ENCODE results near the gene ADPRH.

ADPRH gene

GRCh38 chr3:119598410-119599098 is 19.3 kb downstream of the ADPRH start:
- no peak for DNase-seq

- DNase-seq: no peak
Measured at GRCh38 chr3:119599558-119600174, 20.4 kb downstream of the ADPRH start.

- DNase-seq: no peak
Measured at GRCh38 chr3:119600732-119601131, 21.4 kb downstream of the ADPRH start.

DNA sequence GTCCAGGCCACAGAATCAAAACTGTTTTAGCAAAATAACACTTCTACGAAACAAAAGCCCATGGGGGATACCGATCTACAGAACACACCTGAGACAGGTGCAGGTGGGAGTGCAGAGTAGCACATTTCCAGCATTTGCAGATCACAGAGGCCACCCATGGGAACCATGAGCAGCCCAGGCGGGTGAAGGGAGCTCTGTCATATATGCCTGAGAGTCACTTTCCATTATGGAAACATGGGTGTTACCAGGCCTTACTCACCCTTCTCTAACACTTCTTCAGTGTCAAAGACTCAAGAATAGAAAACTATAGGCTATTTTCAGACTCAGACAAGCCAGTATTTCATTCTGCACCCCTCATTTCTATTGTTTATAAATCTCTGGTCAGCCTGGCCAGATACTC is 21.9 kb downstream of the ADPRH start:
- DNase-seq: no peak

DNA sequence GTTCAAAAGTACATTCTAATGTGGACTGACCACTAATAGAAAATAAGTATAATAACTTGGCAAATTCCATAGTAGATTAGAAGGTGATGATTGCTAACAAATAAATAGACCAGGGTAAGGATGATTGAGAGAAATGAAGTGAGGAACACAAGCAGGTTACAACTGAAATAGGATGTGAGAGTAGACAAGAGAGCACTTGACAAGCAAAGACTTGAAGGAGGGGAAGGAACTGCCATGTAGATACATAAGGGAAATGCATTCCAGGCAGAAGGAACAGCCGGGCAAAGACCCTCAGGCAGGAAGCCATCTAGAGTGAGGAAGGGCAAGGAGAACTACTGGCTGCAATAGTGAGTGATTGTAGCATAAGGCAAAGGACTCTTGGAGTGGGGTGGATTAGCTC is 23.4 kb downstream of the ADPRH start:
- no peak for DNase-seq

- DNase-seq: no peak
Measured at GRCh38 chr3:119604878-119605277, 25.6 kb downstream of the ADPRH start.

DNA sequence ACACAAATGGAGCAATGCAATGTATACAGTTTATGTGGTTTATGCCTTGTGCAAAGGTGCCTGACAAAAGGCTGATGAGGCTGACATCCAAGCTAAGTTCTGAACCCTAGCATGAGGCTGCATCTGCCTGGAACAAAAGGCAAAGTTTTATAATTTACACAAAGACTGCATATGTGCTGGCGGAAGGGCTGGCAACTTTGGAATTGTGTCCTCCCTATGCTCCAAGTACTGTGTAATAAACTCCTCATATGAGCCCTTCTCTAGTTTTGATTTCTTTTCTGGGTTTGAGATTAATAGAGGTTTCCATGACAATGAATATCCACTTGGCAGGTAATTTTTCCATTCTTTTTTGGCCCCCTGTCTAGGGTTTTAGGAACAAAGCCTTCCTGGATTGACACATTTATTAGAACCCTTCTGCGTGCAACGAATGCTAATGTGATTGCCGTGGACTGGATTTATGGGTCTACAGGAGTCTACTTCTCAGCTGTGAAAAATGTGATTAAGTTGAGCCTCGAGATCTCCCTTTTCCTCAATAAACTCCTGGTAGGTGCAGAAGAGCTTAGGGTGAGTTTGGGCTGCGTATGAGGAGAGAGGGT is 29.2 kb downstream of the ADPRH start:
- DNase-seq: no peak

DNA sequence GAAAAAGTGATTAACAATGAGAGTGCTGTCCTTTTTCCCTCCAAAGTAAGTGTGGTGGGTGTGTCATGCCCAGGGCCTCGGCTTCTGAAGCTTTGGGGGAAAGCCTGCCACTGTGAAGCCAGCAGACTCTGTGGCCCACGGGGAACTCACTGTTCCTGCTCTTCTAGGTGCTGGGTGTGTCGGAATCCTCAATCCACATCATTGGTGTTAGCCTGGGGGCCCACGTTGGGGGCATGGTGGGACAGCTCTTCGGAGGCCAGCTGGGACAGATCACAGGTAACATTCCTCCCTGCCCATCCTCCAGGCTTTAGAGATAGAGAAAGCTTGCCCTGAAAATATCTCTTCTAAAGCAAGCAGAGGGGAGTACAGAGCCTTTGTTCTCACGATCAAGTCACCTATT is 30.0 kb downstream of the ADPRH start:
- DNase-seq: no peak

DNA sequence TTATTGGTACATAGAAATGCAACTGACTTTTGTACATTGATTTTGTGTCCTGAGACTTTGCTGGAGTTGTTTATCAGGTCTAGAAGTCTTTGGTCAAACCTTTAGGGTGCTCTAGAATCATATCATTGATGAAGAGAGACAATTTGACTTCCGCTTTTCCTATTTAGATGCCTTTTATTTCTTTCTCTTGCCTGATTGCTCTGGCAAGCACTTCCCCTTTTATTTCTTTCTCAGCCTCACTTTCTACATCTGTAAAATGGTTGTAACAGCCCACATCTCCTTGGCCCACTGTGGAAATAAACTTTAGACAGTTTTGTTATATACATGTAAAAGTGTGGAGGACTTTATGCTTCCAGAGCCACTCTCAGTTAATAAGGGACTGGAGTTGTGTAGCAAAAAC is 32.4 kb downstream of the ADPRH start:
- no peak for DNase-seq

GRCh38 chr3:119613201-119613600 is 33.9 kb downstream of the ADPRH start:
- DNase-seq: no peak

DNA sequence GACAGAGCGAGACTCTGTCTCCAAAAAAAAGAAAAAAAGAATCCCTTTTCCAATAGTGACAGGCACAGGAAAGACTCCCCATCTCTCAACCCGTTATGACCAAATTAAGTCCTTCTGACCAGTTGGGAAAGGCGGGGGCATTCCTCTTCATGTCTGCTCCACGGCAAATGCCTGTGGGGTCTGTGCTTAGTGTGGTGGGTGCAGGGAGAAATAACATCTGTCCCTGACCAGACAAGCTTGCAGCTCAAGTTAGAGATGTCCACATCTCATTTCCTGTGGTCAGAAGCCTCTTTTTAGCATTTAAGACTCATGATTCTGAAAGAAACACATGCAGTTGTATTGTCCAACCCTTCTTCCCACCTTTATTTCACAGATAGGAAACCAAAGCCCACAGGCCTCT is 34.6 kb downstream of the ADPRH start:
- DNase-seq: no peak

DNA sequence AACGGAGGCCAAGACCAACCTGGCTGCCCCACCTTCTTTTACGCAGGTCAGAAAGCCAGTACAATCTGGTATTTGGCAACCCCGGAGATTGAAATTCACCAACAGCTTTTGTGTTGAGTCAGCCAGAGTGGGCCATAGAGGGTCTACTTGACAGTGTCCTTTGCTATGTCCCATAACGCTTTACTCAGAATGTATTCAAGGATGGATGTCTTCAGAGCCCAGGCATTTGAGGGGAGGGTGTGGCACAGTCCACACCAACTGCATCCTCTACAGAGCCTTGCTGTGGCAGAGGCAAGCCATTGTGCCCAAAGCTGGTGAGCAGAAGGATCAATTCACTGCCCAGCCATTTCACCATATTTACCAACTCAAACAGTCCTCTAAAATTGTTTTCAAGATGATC is 36.8 kb downstream of the ADPRH start:
- DNase-seq: no peak

DNA sequence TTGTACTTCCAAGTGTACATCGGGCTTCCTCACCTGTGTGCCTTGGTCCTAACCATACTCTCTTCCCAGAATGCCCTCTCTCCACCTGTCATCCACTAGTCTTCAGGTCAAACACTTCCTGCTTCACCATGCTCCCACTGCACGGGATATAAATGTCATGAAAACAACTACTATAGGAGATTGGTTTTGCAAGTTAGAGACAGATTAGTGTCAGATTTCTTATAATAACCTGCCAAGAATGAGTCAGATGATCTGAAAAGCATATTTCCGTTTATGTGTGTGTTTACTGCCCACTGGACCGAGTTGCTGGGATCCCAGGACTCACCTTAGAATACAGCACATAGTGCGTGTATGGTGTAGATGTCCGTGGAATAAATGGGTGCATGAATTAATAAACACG is 39.8 kb downstream of the ADPRH start:
- DNase-seq: no peak

DNA sequence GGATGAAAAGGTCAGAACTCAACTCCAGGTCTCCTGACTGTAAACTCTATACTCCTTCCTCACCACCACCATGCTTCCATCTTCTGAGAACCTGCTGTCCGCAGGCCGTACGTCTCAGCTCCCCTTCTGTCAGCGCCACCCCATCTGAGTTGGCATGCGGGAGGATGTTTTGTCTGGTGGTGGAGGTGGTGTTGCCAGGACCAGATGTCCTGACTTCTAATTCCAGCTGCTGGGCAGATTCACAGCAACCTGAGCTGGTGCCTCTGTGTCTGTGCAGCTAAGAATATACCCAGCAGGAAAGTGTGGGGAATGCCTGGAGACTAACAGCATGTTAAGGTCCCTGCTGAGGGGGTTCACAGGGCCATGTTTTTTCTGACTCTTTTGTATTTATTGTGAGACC is 41.6 kb downstream of the ADPRH start:
- DNase-seq: no peak

GRCh38 chr3:119624002-119624720 is 44.9 kb downstream of the ADPRH start:
- no peak for DNase-seq

GRCh38 chr3:119625451-119626153 is 46.3 kb downstream of the ADPRH start:
- no peak for DNase-seq

- no peak for DNase-seq
Measured at GRCh38 chr3:119626196-119626595, 46.9 kb downstream of the ADPRH start.

DNA sequence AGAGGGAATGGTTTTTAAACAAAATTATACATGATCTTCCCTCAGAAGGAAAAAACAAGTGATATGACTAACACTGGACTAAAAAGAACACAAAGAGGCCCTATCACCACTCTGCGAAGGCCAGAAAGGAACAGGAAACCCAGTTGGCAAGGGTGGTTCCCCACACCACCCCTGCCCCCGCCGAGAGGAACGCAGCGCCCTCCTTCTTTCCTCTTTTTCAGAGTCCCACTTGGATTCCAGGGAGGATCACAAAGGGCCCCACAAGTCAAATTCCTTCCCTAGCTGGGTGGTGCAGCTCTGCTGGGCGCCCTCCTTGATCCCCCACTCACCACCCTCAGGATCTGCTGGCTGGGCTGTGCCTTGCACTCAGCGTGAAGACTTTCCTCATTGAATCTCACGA is 48.2 kb downstream of the ADPRH start:
- no peak for DNase-seq

GRCh38 chr3:119628390-119628789 is 49.1 kb downstream of the ADPRH start:
- DNase-seq: no peak

GRCh38 chr3:119628816-119629445 is 49.6 kb downstream of the ADPRH start:
- no peak for DNase-seq

GRCh38 chr3:119630128-119630879 is 51.0 kb downstream of the ADPRH start:
- DNase-seq: no peak

DNA sequence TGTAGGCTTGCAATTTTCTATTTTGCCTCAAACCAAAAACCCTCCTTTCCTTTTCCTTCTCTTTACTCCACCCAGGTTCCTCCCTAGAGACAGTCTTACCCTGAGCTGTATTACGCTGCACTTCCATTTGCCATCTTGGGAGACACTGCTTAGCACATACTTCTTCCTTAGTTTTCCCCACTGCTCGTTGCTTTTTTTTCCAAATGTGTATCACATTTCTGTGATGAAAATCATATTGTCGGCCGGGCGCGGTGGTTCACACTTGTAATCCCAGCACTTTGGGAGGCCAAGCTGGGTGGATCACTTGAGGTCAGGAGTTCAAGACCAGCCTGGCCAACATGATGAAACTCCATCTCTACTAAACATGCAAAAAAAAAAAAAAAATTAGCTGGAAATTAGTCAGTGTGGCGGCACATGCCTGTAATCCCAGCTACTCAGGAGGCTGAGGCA is 51.6 kb downstream of the ADPRH start:
- DNase-seq: no peak

Data from NCI-H2227 treated with DMSO at 0.1 percent for 48 hours (cell line).